Right atrium auricular region (tissue), 2 donors: ENCODE measurements around the gene CIBAR2. TPM values are rescaled to one million over a fixed set of nuclear protein-coding genes. Genes with fewer than 3 reads are reported as not detected.

ENCODE experiments used
- DNase-seq: peaks from one replicate; pipeline ENCODE4 v3.0.0-alpha.2; 2019; ENCODE audit warnings: low spot score
- H3K27ac ChIP-seq, 2 donors: fragments of 200-600 bp; sonication (generic); 1 replicate in 1 of 2; 2 replicates in 1 of 2; pipeline ENCODE4 v1.5.1; 2016 to 2019
- H3K27me3 ChIP-seq, 2 donors: fragments of 200-600 bp; sonication (generic); one replicate each; pipeline versions ENCODE4 v1.5.1 to v1.6.0; 2017 to 2019
- H3K36me3 ChIP-seq: fragments of 200-600 bp; sonication (generic); one replicate; pipeline ENCODE4 v1.5.1; 2016
- H3K4me1 ChIP-seq, 2 donors: fragments of 200-600 bp; sonication (generic); one replicate each; pipeline versions ENCODE4 v1.5.1 to v1.6.0; 2017 to 2019
- H3K4me3 ChIP-seq, 2 donors: fragments of 200-600 bp; sonication (generic); 1 replicate in 1 of 2; 2 replicates in 1 of 2; pipeline ENCODE4 v1.5.1; 2017 to 2019; ENCODE audit warnings: mild to moderate bottlenecking in 1 of 2, moderate library complexity in 1 of 2
- H3K9me3 ChIP-seq, 2 donors: fragments of 200-600 bp; sonication (generic); one replicate each; pipeline ENCODE4 v1.5.1; 2019
- total RNA-seq, 2 donors: library from RNA; depleted of rRNA; stranded (reverse); fragments of >200 nt; gene quantifications; one replicate each; pipeline ENCODE4 v1.1.0, GENCODE V29; 2016
- TF ChIP-seq, protein P1 (sequence below), 2 donors: fragments of 200-600 bp; sonication (generic); IDR thresholded peaks; one replicate each; pipeline ENCODE4 v1.5.1; 2019; ENCODE audit warnings: antibody characterized with exemption in 2 of 2

Gene CIBAR2
- total RNA-seq, 2 donors from 2014 or later = not detected

DNA sequence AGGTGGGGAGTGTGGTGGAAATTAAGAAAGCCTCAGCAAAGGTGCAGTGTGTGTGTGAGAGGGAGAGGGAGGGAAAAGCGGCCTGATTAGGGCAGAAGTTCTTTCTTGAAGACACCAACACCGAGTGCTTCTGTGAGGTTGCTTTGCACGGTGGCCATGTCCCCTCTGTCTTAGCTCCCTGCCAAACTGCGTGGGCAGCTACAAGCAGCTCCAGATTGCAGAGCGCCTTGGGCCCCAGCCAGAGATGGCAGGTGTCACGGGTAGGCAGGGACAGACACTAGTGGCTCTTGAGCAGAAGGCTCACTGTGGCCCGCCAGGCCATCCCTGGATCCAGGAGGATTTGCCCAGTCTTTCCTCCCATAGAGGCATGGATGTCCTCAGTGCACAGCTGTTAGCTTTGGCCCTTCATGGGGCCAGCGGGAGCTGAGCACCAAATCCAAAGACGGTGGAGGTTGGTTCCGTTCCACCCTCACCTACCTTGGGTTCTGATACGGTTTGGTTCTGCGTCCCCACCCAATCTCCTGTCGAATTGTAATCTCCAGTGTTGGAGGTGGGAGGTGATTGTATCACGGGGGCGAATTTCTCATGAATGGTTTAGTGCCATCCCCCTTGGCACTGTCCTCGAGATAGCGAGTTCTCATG lies 63.2 kb downstream of the CIBAR2 start:
- Histone ChIP-seq H3K4me3 (no peak overlapping the region), H3K27me3 (no peaks in the 10 kb centered on the region), H3K9me3 (no peaks in the 10 kb centered on the region), H3K36me3 (no peaks in the 10 kb centered on the region), H3K4me1 (peaks cover 0 to 37% of the 10 kb centered on the region in 2 donors), H3K27ac (peak overlapping the region in 1 of 2 donors; percentile 31)
- no peak for DNase-seq
- TF ChIP-seq, protein P1, sequence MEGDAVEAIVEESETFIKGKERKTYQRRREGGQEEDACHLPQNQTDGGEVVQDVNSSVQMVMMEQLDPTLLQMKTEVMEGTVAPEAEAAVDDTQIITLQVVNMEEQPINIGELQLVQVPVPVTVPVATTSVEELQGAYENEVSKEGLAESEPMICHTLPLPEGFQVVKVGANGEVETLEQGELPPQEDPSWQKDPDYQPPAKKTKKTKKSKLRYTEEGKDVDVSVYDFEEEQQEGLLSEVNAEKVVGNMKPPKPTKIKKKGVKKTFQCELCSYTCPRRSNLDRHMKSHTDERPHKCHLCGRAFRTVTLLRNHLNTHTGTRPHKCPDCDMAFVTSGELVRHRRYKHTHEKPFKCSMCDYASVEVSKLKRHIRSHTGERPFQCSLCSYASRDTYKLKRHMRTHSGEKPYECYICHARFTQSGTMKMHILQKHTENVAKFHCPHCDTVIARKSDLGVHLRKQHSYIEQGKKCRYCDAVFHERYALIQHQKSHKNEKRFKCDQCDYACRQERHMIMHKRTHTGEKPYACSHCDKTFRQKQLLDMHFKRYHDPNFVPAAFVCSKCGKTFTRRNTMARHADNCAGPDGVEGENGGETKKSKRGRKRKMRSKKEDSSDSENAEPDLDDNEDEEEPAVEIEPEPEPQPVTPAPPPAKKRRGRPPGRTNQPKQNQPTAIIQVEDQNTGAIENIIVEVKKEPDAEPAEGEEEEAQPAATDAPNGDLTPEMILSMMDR (IDR thresholded peaks at IDR 0.05) = no peak

Other genes starting within 250 kb of the CIBAR2 start
- 10 to 100 TPM; 36.0 to 48.7 TPM for gene ZDHHC7, start 100.9 kb downstream of the CIBAR2 start, total RNA-seq
- 10 to 100 TPM; 12.6 to 14.1 TPM for gene KIAA0513, start 84.7 kb downstream of the CIBAR2 start, total RNA-seq